Tibial artery (tissue), 4 donors: ENCODE results near the gene ACE.

ENCODE experiments used
- DNase-seq, 2 donors: peaks; one replicate each; pipeline ENCODE4 v3.0.0-alpha.2; 2019
- H3K27ac ChIP-seq, 2 donors: fragments of 200-600 bp; sonication (generic) in 1 of 2; 1 replicate in 1 of 2; 2 replicates in 1 of 2; pipeline ENCODE4 v1.5.1; 2018 to 2019; ENCODE audit warnings: mild to moderate bottlenecking in 1 of 2
- H3K27me3 ChIP-seq, 2 donors: fragments of 200-600 bp; sonication (generic) in 1 of 2; one replicate each; pipeline versions ENCODE4 v1.5.1 to v1.6.0; 2016 to 2019
- H3K36me3 ChIP-seq, 3 donors: fragments of 200-600 bp; sonication (generic) in 2 of 3; one replicate each; pipeline ENCODE4 v1.5.1; 2016 to 2019; ENCODE audit warnings: mild to moderate bottlenecking in 2 of 3
- H3K4me1 ChIP-seq, 4 donors: fragments of 200-600 bp; sonication (generic) in 2 of 4; 1 replicate in 3 of 4; 2 replicates in 1 of 4; pipeline ENCODE4 v1.5.1; 2016 to 2019
- H3K4me3 ChIP-seq, 2 donors: fragments of 200-600 bp; sonication (generic) in 1 of 2; 1 replicate in 1 of 2; 2 replicates in 1 of 2; pipeline ENCODE4 v1.5.1; 2018 to 2019; ENCODE audit warnings: mild to moderate bottlenecking in 2 of 2
- H3K9me3 ChIP-seq, 3 donors: fragments of 200-600 bp; sonication (generic) in 1 of 3; one replicate each; pipeline ENCODE4 v1.5.1; 2016 to 2019
- CTCF ChIP-seq, 2 experiments: fragments of 200-600 bp in 1 of 2; fragments of 450-650 bp in 1 of 2; IDR thresholded peaks; one replicate each; pipeline ENCODE4 v1.5.1; 2017 to 2019; ENCODE audit warnings: antibody characterized with exemption in 2 of 2, mild to moderate bottlenecking in 1 of 2, moderate library complexity in 1 of 2
- intact Hi-C: fragments of 100-400 bp; cut with DNase I; formaldehyde crosslinking; loops from one replicate; pipeline ENCODE4 v1.15.0; 2023; ENCODE audit warnings: low total_unique reads

ACE gene

GRCh38 chr17:63517825-63518534 is 41.1 kb downstream of the ACE start:
- no peak overlapping the region for H3K27ac ChIP-seq
- DNase-seq, result no peak
- no peaks in the 10 kb centered on the region for H3K9me3 ChIP-seq
- intact Hi-C loops, result no loop called here
- peaks cover 0 to 18% of the 10 kb centered on the region in 2 donors for H3K27me3 ChIP-seq
- no peaks in the 10 kb centered on the region for H3K36me3 ChIP-seq
- TF ChIP-seq CTCF (IDR thresholded peaks at IDR 0.05), result no peak
- peaks cover 0 to 3% (median under 1%) of the 10 kb centered on the region in 4 donors for H3K4me1 ChIP-seq
- H3K4me3 ChIP-seq, result no peak overlapping the region

- peaks cover 0 to 7% (median 2%) of the 10 kb centered on the region in 4 donors for H3K4me1 ChIP-seq
- H3K36me3 ChIP-seq, result no peaks in the 10 kb centered on the region
- H3K27me3 ChIP-seq, result peaks cover 0 to 31% of the 10 kb centered on the region in 2 donors
- no peaks in the 10 kb centered on the region for H3K9me3 ChIP-seq
- DNase-seq, result no peak
- no peak overlapping the region for H3K4me3 ChIP-seq
- no peak for TF ChIP-seq CTCF (IDR thresholded peaks at IDR 0.05)
- H3K27ac ChIP-seq, result no peak overlapping the region
- intact Hi-C loops, result no loop called here
Measured at GRCh38 chr17:63519116-63519881, 42.4 kb downstream of the ACE start.

- intact Hi-C loops, result no loop called here
- TF ChIP-seq CTCF (IDR thresholded peaks at IDR 0.05), result no peak
- peaks cover 0 to 7% (median 2%) of the 10 kb centered on the region in 4 donors for H3K4me1 ChIP-seq
- no peak for DNase-seq
- H3K4me3 ChIP-seq, result no peak overlapping the region
- peaks cover 0 to 40% of the 10 kb centered on the region in 2 donors for H3K27me3 ChIP-seq
- no peaks in the 10 kb centered on the region for H3K36me3 ChIP-seq
- no peak overlapping the region for H3K27ac ChIP-seq
- no peaks in the 10 kb centered on the region for H3K9me3 ChIP-seq
Measured at GRCh38 chr17:63519972-63520882, 43.4 kb downstream of the ACE start.

- Histone ChIP-seq H3K36me3 (no peaks in the 10 kb centered on the region), H3K9me3 (no peaks in the 10 kb centered on the region), H3K27me3 (peaks cover 0 to 51% of the 10 kb centered on the region in 2 donors), H3K27ac (no peak within 1 kb of the TSS), H3K4me3 (peak within 1 kb of the TSS in 1 of 2 donors; percentile 7), H3K4me1 (peaks cover 0 to 7% (median 2%) of the 10 kb centered on the region in 4 donors)
- no peak for DNase-seq
- intact Hi-C loops, result no loop called here
- TF ChIP-seq CTCF (IDR thresholded peaks at IDR 0.05), result no peak
Measured at GRCh38 chr17:63523253-63523855, 46.5 kb downstream of the ACE start, which contains the start of gene KCNH6. KCNH6 (plus strand) TSS chr17:63523358; CDS start chr17:63523414, 56 bp downstream.

- H3K9me3 ChIP-seq, result no peaks in the 10 kb centered on the region
- no peak for DNase-seq
- peaks cover 0 to 7% (median 2%) of the 10 kb centered on the region in 4 donors for H3K4me1 ChIP-seq
- no peak overlapping the region for H3K4me3 ChIP-seq
- H3K36me3 ChIP-seq, result no peaks in the 10 kb centered on the region
- TF ChIP-seq CTCF (IDR thresholded peaks at IDR 0.05), result no peak
- no peak overlapping the region for H3K27ac ChIP-seq
- peaks cover 0 to 46% of the 10 kb centered on the region in 2 donors for H3K27me3 ChIP-seq
- intact Hi-C loops, result no loop called here
Measured at GRCh38 chr17:63524051-63524450, 47.2 kb downstream of the ACE start.
